HepG2 (cell line): Measurements from ENCODE around the gene DAPK3. TPM values are rescaled to one million over a fixed set of nuclear protein-coding genes. Genes with fewer than 3 reads are reported as not detected.

Experiments used
- ATF7 ChIP-seq, 2 experiments: fragments of 450-650 bp in 1 of 2; sonication (generic) in 1 of 2; formaldehyde crosslinking in 1 of 2; IDR thresholded peaks; 2 replicates each; pipeline versions ENCODE4 v1.4.0 to v1.6.1; 2016 to 2020; ENCODE audit warnings: antibody characterized with exemption in 1 of 2, mild to moderate bottlenecking in 1 of 2, missing genetic modification reagents in 1 of 2
- GFI1 ChIP-seq: sonication (generic); formaldehyde crosslinking; IDR thresholded peaks from 2 replicates; pipeline ENCODE4 v1.5.0; 2020; ENCODE audit warnings: missing genetic modification reagents, mild to moderate bottlenecking, borderline replicate concordance
- HDAC1 ChIP-seq: sonication (generic); formaldehyde crosslinking; IDR thresholded peaks from 2 replicates; pipeline ENCODE4 v1.5.1; 2020; ENCODE audit warnings: mild to moderate bottlenecking, missing genetic modification reagents
- MED8 ChIP-seq: sonication (generic); formaldehyde crosslinking; IDR thresholded peaks from 2 replicates; pipeline ENCODE4 v1.8.1; 2023; ENCODE audit warnings: mild to moderate bottlenecking, missing genetic modification reagents; ENCODE audit not compliant: insufficient replicate concordance
- MTF2 ChIP-seq: sonication (generic); formaldehyde crosslinking; IDR thresholded peaks from 2 replicates; pipeline ENCODE4 v1.5.0; 2020; ENCODE audit warnings: missing genetic modification reagents, borderline replicate concordance
- NCOR1 ChIP-seq: fragments of 200-600 bp; sonication (generic); IDR thresholded peaks from 2 replicates; pipeline ENCODE4 v1.7.0; 2017; ENCODE audit warnings: antibody characterized with exemption, low read length, borderline replicate concordance
- SATB2 ChIP-seq: sonication (generic); formaldehyde crosslinking; IDR thresholded peaks from 2 replicates; pipeline ENCODE4 v1.5.0; 2020; ENCODE audit warnings: missing genetic modification reagents
- TEAD2 ChIP-seq: sonication (generic); formaldehyde crosslinking; IDR thresholded peaks from 2 replicates; pipeline ENCODE4 v1.9.0; 2021; ENCODE audit warnings: missing genetic modification reagents
- ZBTB3 ChIP-seq: sonication (generic); formaldehyde crosslinking; IDR thresholded peaks from 2 replicates; pipeline ENCODE4 v1.4.0; 2020; ENCODE audit warnings: low read depth, mild to moderate bottlenecking, moderate library complexity, missing genetic modification reagents, borderline replicate concordance
- ZEB1 ChIP-seq: IDR thresholded peaks from 2 replicates; pipeline ENCODE4 v1.6.1; 2012; ENCODE audit warnings: mild to moderate bottlenecking, low read depth, inconsistent platforms; ENCODE audit not compliant: insufficient replicate concordance
- ZNF124 ChIP-seq: sonication (generic); formaldehyde crosslinking; IDR thresholded peaks from 2 replicates; pipeline ENCODE4 v1.4.0; 2020; ENCODE audit warnings: missing genetic modification reagents
- ZNF451 ChIP-seq: sonication (generic); formaldehyde crosslinking; IDR thresholded peaks from 2 replicates; pipeline ENCODE4 v1.5.0; 2020; ENCODE audit warnings: mild to moderate bottlenecking, missing genetic modification reagents
- ZNF780A ChIP-seq: sonication (generic); formaldehyde crosslinking; IDR thresholded peaks from 2 replicates; pipeline ENCODE4 v1.8.0; 2022; ENCODE audit warnings: mild to moderate bottlenecking, missing genetic modification reagents, moderate library complexity
- polyA plus RNA-seq, 8 experiments: library from polyadenylated mRNA; depleted of rRNA in 3 of 8; stranded (reverse) in 7 of 8; unstranded in 1 of 8; fragments of >200 nt; fragmentation: Illumina TruSeq in 4 of 8; extraction: Trizol in 4 of 8; gene quantifications; 2 replicates each; pipeline versions ENCODE4 v1.2.1 to v1.2.3, GENCODE V29; 2011 to 2016; ENCODE audit warnings: low read depth in 4 of 8, missing spikeins in 1 of 8, mixed read lengths in 1 of 8; ENCODE audit not compliant: insufficient read depth in 1 of 8
- total RNA-seq, 5 experiments: library from RNA; depleted of rRNA; stranded (reverse); fragments of >200 nt; fragmentation: Illumina TruSeq; extraction: Trizol; gene quantifications; 2 replicates each; pipeline ENCODE4 v1.2.3, GENCODE V29; 2016; ENCODE audit warnings: low read depth in 1 of 5
- TF ChIP-seq, protein P1 (sequence below): sonication (generic); formaldehyde crosslinking; IDR thresholded peaks from 2 replicates; pipeline ENCODE4 v1.4.0; 2020; ENCODE audit warnings: missing genetic modification reagents, borderline replicate concordance
- TF ChIP-seq, protein P2 (sequence below), 2 experiments: IDR thresholded peaks; 2 replicates each; pipeline ENCODE4 v1.6.1; 2011 to 2012; ENCODE audit warnings: low read length in 2 of 2, borderline replicate concordance in 1 of 2, low read depth in 1 of 2, mild to moderate bottlenecking in 1 of 2, moderate library complexity in 1 of 2
- TF ChIP-seq, protein P3 (sequence below): IDR thresholded peaks from 2 replicates; pipeline ENCODE4 v1.6.1; 2016; ENCODE audit warnings: low read depth, control low read depth
- TF ChIP-seq, protein P4 (sequence below): sonication (generic); formaldehyde crosslinking; IDR thresholded peaks from 2 replicates; pipeline ENCODE4 v1.4.0; 2020; ENCODE audit warnings: mild to moderate bottlenecking, missing genetic modification reagents

The DAPK3 gene
- total and polyA plus RNA-seq, 2 of the 13 experiments (the other 11 are each of a cell fraction or from before 2014, with no cell fraction given) = 30.5 to 37.3 TPM

DNA sequence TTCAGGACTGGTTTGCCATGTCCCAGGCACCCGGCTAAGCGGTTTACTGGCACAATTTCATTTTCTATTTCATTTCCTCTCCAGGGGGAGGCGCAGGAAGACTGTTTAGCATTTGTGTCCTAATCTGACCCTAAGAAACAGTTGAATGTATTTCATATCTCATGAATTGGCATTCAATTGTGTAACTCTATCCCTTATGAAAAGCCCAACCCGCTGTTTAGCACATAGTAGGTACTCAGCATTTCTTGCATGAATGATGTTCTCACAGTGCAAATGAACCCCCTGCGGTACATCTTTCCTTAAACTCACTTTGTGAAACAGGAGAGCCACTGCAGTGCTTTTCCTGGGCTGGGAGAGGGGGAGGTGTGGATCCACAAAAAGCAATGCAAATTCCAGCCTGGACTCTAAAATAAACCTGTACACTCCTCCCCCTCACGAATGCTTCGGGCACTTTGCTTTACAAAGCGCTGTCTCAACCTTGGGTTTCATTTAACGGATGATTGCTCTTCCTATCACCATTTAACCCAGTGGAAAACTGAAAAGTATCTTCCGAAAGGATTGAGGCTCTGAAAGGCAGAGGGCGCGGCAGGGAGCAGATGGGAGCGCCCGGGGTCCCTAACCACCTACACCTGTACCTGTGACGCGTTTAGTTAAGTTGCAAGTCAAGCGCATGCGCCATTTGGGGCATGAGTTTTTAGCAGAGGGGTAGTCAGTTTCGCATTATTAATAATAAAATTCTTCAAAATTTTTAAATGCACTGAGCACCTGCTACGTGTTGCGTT is 15.6 kb upstream of the DAPK3 start (continued):
- TF ChIP-seq ATF7 (IDR thresholded peaks at IDR 0.05) (no peak), ATF7 (CRISPR knock-in tag; IDR thresholded peaks at IDR 0.05) (no peak), HDAC1 (CRISPR knock-in tag) (peak; percentile 30; the same call in 1 of the 2 replicates), NCOR1 (0 out of 2 replicates have a peak, but pooled peaks have one; percentile 15), MTF2 (CRISPR knock-in tag) (no peak), ZNF451 (CRISPR knock-in tag) (no peak), MED8 (CRISPR knock-in tag) (peak; percentile 12), SATB2 (CRISPR knock-in tag) (no peak), ZNF780A (no peak), TEAD2 (CRISPR knock-in tag) (no peak), ZNF124 (CRISPR knock-in tag) (no peak), GFI1 (no peak), ZEB1 (peak; percentile 79), ZBTB3 (no peak)
- TF ChIP-seq, protein P1, sequence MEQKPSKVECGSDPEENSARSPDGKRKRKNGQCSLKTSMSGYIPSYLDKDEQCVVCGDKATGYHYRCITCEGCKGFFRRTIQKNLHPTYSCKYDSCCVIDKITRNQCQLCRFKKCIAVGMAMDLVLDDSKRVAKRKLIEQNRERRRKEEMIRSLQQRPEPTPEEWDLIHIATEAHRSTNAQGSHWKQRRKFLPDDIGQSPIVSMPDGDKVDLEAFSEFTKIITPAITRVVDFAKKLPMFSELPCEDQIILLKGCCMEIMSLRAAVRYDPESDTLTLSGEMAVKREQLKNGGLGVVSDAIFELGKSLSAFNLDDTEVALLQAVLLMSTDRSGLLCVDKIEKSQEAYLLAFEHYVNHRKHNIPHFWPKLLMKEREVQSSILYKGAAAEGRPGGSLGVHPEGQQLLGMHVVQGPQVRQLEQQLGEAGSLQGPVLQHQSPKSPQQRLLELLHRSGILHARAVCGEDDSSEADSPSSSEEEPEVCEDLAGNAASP (CRISPR knock-in tag) = peak; percentile 100
- TF ChIP-seq, protein P2, sequence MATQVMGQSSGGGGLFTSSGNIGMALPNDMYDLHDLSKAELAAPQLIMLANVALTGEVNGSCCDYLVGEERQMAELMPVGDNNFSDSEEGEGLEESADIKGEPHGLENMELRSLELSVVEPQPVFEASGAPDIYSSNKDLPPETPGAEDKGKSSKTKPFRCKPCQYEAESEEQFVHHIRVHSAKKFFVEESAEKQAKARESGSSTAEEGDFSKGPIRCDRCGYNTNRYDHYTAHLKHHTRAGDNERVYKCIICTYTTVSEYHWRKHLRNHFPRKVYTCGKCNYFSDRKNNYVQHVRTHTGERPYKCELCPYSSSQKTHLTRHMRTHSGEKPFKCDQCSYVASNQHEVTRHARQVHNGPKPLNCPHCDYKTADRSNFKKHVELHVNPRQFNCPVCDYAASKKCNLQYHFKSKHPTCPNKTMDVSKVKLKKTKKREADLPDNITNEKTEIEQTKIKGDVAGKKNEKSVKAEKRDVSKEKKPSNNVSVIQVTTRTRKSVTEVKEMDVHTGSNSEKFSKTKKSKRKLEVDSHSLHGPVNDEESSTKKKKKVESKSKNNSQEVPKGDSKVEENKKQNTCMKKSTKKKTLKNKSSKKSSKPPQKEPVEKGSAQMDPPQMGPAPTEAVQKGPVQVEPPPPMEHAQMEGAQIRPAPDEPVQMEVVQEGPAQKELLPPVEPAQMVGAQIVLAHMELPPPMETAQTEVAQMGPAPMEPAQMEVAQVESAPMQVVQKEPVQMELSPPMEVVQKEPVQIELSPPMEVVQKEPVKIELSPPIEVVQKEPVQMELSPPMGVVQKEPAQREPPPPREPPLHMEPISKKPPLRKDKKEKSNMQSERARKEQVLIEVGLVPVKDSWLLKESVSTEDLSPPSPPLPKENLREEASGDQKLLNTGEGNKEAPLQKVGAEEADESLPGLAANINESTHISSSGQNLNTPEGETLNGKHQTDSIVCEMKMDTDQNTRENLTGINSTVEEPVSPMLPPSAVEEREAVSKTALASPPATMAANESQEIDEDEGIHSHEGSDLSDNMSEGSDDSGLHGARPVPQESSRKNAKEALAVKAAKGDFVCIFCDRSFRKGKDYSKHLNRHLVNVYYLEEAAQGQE (IDR thresholded peaks at IDR 0.05; ENCODE audit: borderline replicate concordance in 1 of 2, low read depth in 1 of 2, low read length in 2 of 2) = no peak
- TF ChIP-seq, protein P3, sequence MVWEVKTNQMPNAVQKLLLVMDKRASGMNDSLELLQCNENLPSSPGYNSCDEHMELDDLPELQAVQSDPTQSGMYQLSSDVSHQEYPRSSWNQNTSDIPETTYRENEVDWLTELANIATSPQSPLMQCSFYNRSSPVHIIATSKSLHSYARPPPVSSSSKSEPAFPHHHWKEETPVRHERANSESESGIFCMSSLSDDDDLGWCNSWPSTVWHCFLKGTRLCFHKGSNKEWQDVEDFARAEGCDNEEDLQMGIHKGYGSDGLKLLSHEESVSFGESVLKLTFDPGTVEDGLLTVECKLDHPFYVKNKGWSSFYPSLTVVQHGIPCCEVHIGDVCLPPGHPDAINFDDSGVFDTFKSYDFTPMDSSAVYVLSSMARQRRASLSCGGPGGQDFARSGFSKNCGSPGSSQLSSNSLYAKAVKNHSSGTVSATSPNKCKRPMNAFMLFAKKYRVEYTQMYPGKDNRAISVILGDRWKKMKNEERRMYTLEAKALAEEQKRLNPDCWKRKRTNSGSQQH (CRISPR knock-in tag) = no peak
- TF ChIP-seq, protein P4, sequence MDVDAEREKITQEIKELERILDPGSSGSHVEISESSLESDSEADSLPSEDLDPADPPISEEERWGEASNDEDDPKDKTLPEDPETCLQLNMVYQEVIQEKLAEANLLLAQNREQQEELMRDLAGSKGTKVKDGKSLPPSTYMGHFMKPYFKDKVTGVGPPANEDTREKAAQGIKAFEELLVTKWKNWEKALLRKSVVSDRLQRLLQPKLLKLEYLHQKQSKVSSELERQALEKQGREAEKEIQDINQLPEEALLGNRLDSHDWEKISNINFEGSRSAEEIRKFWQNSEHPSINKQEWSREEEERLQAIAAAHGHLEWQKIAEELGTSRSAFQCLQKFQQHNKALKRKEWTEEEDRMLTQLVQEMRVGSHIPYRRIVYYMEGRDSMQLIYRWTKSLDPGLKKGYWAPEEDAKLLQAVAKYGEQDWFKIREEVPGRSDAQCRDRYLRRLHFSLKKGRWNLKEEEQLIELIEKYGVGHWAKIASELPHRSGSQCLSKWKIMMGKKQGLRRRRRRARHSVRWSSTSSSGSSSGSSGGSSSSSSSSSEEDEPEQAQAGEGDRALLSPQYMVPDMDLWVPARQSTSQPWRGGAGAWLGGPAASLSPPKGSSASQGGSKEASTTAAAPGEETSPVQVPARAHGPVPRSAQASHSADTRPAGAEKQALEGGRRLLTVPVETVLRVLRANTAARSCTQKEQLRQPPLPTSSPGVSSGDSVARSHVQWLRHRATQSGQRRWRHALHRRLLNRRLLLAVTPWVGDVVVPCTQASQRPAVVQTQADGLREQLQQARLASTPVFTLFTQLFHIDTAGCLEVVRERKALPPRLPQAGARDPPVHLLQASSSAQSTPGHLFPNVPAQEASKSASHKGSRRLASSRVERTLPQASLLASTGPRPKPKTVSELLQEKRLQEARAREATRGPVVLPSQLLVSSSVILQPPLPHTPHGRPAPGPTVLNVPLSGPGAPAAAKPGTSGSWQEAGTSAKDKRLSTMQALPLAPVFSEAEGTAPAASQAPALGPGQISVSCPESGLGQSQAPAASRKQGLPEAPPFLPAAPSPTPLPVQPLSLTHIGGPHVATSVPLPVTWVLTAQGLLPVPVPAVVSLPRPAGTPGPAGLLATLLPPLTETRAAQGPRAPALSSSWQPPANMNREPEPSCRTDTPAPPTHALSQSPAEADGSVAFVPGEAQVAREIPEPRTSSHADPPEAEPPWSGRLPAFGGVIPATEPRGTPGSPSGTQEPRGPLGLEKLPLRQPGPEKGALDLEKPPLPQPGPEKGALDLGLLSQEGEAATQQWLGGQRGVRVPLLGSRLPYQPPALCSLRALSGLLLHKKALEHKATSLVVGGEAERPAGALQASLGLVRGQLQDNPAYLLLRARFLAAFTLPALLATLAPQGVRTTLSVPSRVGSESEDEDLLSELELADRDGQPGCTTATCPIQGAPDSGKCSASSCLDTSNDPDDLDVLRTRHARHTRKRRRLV (CRISPR knock-in tag) = peak; percentile 27; the same call in 1 of the 2 replicates
